Measurements from ENCODE around the gene EEF1G. TPM values are rescaled to one million over a fixed set of nuclear protein-coding genes. Genes with fewer than 3 reads are reported as not detected.

Gene EEF1G
- total RNA-seq, 1 experiment from 2014 or later, result 1,855 TPM

DNA sequence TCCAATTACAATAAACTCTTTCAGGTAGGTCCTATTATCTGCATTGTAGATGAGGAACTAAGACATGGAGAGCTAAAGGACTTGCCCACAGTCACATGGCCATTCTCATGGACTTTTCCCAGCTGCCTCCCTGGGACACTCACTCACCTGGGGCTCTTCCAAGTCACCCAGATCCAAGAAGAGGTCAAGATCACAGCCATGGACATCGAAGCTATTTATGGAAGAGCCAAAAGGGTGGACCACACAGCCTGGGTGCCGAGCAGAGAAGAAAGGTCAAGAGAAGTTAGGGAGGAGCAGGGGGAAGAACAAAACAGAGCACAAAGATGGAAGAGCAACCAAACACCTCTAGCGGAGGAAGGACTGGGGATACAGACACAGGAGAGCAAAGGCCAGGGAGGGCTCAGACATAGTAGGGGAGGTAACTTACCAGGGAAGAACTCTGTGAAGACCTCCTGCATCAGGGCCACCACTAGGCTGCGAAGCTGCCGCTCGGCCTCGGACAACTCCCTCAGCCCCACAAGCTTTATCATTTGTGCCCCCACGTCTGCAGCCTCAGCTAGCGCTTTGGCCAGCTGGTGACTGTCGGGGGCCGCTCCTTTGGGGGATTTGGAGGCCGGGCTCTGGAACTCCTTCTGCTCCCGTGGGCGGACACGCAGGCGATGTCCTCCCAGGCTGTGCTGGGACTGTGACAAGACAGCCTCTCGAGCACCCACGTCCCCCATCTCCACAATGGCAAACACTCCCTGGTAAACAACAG, 7.4 kb upstream of the EEF1G start:
- no peak overlapping the region for H3K4me3 Mint-ChIP-seq (ENCODE audit: unreplicated experiment)

DNA sequence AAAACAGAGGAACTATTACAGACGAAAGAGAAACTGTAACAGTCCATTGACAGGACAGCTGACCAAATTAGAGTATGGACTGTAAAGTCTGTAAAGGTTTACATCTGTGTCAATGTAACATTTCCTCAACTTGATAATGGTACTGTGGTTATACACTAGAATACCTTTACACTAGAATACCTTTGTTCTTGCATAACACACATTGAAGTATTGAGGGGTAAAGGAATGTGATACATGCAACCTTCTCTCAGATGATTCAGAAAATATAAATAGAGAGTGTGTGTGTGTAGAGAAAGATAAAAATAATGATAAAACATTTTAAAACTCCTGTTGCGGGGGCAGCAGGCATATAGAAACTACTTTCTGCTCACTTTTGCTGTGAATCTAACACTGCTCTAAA, 5.6 kb upstream of the EEF1G start:
- H3K4me1 Mint-ChIP-seq (ENCODE audit: insufficient read depth, unreplicated experiment), result peaks cover 13% of the 10 kb centered on the region
- BruUV-seq (replicated peaks), result no TSS peak
- TF ChIP-seq, protein P1, sequence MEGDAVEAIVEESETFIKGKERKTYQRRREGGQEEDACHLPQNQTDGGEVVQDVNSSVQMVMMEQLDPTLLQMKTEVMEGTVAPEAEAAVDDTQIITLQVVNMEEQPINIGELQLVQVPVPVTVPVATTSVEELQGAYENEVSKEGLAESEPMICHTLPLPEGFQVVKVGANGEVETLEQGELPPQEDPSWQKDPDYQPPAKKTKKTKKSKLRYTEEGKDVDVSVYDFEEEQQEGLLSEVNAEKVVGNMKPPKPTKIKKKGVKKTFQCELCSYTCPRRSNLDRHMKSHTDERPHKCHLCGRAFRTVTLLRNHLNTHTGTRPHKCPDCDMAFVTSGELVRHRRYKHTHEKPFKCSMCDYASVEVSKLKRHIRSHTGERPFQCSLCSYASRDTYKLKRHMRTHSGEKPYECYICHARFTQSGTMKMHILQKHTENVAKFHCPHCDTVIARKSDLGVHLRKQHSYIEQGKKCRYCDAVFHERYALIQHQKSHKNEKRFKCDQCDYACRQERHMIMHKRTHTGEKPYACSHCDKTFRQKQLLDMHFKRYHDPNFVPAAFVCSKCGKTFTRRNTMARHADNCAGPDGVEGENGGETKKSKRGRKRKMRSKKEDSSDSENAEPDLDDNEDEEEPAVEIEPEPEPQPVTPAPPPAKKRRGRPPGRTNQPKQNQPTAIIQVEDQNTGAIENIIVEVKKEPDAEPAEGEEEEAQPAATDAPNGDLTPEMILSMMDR (IDR thresholded peaks at IDR 0.05; ENCODE audit: unreplicated experiment), result no peak
- H3K36me3 Mint-ChIP-seq (ENCODE audit: insufficient read depth, unreplicated experiment), result peaks cover 69% of the 10 kb centered on the region
- no peak for DNase-seq (ENCODE audit: unreplicated experiment)
- CTCF ChIA-PET, result no interaction called here
- POLR2A ChIA-PET, result interaction anchor here (0.7 to 4.6 kb wide), 3 partner anchors 12 to 1696 kb away, joined by 4 to 22 read pairs (median 4); partner anchors contain the start of gene TUT1
- intact Hi-C loops (cut with micrococcal nuclease), result no loop called here
- H3K27ac Mint-ChIP-seq (ENCODE audit: low read depth, unreplicated experiment), result no peak overlapping the region
- no peak overlapping the region for H3K4me3 Mint-ChIP-seq (ENCODE audit: unreplicated experiment)
- H3K9me3 Mint-ChIP-seq (ENCODE audit: unreplicated experiment), result no peaks in the 10 kb centered on the region
- no peaks in the 10 kb centered on the region for H3K27me3 Mint-ChIP-seq (ENCODE audit: insufficient read depth, unreplicated experiment)

More for the DNA sequence above, 7.4 kb upstream of the EEF1G start:
- no TSS peak for BruUV-seq (replicated peaks)
- H3K36me3 Mint-ChIP-seq (ENCODE audit: insufficient read depth, unreplicated experiment), result peaks cover 84% of the 10 kb centered on the region
- no peak overlapping the region for H3K27ac Mint-ChIP-seq (ENCODE audit: low read depth, unreplicated experiment)
- CTCF ChIA-PET, result interaction anchor here (0.7 kb wide), 1 partner anchor 21 kb away, joined by 3 read pairs; no protein-coding TSS in a partner anchor
- no peaks in the 10 kb centered on the region for H3K9me3 Mint-ChIP-seq (ENCODE audit: unreplicated experiment)
- POLR2A ChIA-PET, result interaction anchor here (0.7 to 4.6 kb wide), 3 partner anchors 7 to 10 kb away, joined by 3 to 22 read pairs (median 5); partner anchors contain the start of genes EEF1G and TUT1
- no peaks in the 10 kb centered on the region for H3K27me3 Mint-ChIP-seq (ENCODE audit: insufficient read depth, unreplicated experiment)
- intact Hi-C loops (cut with micrococcal nuclease), result no loop called here
- TF ChIP-seq, protein P1 (IDR thresholded peaks at IDR 0.05; ENCODE audit: unreplicated experiment), result no peak
- no peaks in the 10 kb centered on the region for H3K4me1 Mint-ChIP-seq (ENCODE audit: insufficient read depth, unreplicated experiment)
- no peak for DNase-seq (ENCODE audit: unreplicated experiment)

DNA sequence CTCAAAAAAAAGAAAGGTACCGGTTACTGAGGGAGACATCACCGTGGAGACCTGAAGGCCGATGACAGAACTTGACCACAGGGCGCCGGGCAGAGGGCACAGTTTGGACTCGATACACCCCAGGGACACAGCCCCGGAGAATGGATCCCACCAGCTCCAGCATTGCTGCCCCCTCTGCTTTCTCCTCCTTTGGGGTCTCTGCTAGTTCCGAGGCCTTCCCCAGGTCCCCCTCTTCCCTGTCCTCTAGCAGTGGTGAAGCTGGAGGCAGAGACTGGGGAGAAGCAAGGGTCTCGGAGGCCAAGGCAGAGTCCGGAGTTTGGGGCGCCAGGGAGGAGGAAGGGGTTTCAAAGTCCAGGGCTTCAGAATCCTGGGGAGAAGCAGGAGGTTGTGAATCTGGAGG, 4.8 kb upstream of the EEF1G start:
- Mint-ChIP-seq H3K4me3 (ENCODE audit: unreplicated experiment) (no peak overlapping the region), H3K36me3 (ENCODE audit: insufficient read depth, unreplicated experiment) (peaks cover 68% of the 10 kb centered on the region), H3K4me1 (ENCODE audit: insufficient read depth, unreplicated experiment) (peaks cover 13% of the 10 kb centered on the region), H3K27me3 (ENCODE audit: insufficient read depth, unreplicated experiment) (no peaks in the 10 kb centered on the region), H3K9me3 (ENCODE audit: unreplicated experiment) (no peaks in the 10 kb centered on the region), H3K27ac (ENCODE audit: low read depth, unreplicated experiment) (no peak overlapping the region)
- TF ChIP-seq, protein P1 (IDR thresholded peaks at IDR 0.05; ENCODE audit: unreplicated experiment), result no peak
- ChIA-PET POLR2A (interaction anchor here (0.7 to 4.6 kb wide), 3 partner anchors 13 to 1697 kb away, joined by 4 to 22 read pairs (median 4); partner anchors contain the start of gene TUT1), CTCF (interaction anchor here (0.7 to 0.9 kb wide), 2 partner anchors 18 to 303 kb away, joined by 3 to 4 read pairs; no protein-coding TSS in a partner anchor)
- intact Hi-C loops (cut with micrococcal nuclease), result no loop called here
- DNase-seq (ENCODE audit: unreplicated experiment), result no peak
- BruUV-seq (replicated peaks), result no TSS peak

DNA sequence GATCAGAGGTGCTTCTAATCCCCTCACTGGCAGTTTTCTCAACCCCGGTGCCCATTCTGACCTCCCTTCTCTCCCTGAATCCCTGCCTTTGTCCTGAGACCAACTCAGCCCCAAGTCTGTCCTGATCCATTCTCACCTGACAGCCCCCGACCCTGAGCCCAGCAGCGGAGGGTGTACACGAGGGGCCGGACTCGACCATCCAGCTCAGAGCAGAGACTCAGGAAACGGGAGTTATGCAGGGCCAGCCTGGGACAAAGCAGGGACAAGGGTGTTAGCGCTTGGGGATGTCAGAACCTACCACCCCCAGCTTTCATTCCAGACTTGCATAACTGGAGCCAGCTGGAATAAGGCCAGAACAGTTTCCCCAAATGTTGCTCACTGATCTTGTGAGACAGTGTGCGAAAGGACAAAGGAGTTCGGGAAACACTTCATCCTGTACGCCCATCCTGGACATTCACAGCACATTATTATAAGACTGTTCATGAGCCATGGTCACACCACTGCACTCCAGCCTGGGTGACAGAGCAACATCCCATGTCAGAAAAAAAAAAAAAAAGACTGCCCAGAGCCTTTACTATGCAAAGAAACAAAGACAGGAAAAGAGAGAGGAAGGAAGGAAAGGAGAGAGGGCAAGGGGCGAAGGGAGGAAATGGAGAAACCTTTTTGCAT, 3.5 kb upstream of the EEF1G start:
- intact Hi-C loops (cut with micrococcal nuclease), result no loop called here
- Mint-ChIP-seq H3K27me3 (ENCODE audit: insufficient read depth, unreplicated experiment) (no peaks in the 10 kb centered on the region), H3K9me3 (ENCODE audit: unreplicated experiment) (no peaks in the 10 kb centered on the region), H3K4me1 (ENCODE audit: insufficient read depth, unreplicated experiment) (peaks cover 15% of the 10 kb centered on the region), H3K4me3 (ENCODE audit: unreplicated experiment) (no peak overlapping the region), H3K36me3 (ENCODE audit: insufficient read depth, unreplicated experiment) (peaks cover 68% of the 10 kb centered on the region), H3K27ac (ENCODE audit: low read depth, unreplicated experiment) (no peak overlapping the region)
- no TSS peak for BruUV-seq (replicated peaks)
- no peak for DNase-seq (ENCODE audit: unreplicated experiment)
- ChIA-PET CTCF (interaction anchor here (0.6 kb wide), 2 partner anchors 24 to 328 kb away, joined by 3 read pairs; no protein-coding TSS in a partner anchor), POLR2A (interaction anchor here (4.6 kb wide), 1 partner anchor 14 kb away, joined by 22 read pairs; the partner anchor contains the start of gene TUT1)
- TF ChIP-seq, protein P1 (IDR thresholded peaks at IDR 0.05; ENCODE audit: unreplicated experiment), result no peak
